ENCODE data around the gene MUC20. TPM values are rescaled to one million over a fixed set of nuclear protein-coding genes. Genes with fewer than 3 reads are reported as not detected.

The MUC20 gene
- total RNA-seq, 2 donors from 2014 or later, result 3.4 to 5.0 TPM

DNA sequence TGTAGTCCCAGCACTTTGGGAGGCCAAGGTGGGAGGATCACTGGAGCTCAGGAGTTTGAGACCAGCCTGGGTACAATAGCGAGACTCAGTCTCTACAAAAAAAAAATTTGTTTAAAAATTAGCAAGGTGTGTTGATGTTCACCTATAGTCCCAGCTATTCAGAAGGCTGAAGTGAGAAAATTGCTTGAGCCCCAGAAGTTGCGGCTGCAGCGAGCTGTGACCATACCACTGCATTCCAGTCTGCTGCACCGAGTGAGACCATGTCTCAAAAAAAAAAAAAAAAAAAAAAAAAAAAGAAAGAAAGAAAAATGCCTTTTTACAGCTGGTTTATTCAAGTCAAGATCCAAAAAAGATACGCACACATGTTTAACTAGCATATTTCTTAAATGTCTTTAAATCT is 17.0 kb upstream of the MUC20 start:
- Histone ChIP-seq H3K36me3 (peaks cover 6% of the 10 kb centered on the region), H3K4me3 (no peak overlapping the region), H3K9me3 (no peaks in the 10 kb centered on the region), H3K4me1 (no peaks in the 10 kb centered on the region), H3K27me3 (no peaks in the 10 kb centered on the region), H3K27ac (no peak overlapping the region)
- no peak for DNase-seq (ENCODE audit: low spot score)
- TF ChIP-seq, protein P1, sequence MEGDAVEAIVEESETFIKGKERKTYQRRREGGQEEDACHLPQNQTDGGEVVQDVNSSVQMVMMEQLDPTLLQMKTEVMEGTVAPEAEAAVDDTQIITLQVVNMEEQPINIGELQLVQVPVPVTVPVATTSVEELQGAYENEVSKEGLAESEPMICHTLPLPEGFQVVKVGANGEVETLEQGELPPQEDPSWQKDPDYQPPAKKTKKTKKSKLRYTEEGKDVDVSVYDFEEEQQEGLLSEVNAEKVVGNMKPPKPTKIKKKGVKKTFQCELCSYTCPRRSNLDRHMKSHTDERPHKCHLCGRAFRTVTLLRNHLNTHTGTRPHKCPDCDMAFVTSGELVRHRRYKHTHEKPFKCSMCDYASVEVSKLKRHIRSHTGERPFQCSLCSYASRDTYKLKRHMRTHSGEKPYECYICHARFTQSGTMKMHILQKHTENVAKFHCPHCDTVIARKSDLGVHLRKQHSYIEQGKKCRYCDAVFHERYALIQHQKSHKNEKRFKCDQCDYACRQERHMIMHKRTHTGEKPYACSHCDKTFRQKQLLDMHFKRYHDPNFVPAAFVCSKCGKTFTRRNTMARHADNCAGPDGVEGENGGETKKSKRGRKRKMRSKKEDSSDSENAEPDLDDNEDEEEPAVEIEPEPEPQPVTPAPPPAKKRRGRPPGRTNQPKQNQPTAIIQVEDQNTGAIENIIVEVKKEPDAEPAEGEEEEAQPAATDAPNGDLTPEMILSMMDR (IDR thresholded peaks at IDR 0.05), result no peak

DNA sequence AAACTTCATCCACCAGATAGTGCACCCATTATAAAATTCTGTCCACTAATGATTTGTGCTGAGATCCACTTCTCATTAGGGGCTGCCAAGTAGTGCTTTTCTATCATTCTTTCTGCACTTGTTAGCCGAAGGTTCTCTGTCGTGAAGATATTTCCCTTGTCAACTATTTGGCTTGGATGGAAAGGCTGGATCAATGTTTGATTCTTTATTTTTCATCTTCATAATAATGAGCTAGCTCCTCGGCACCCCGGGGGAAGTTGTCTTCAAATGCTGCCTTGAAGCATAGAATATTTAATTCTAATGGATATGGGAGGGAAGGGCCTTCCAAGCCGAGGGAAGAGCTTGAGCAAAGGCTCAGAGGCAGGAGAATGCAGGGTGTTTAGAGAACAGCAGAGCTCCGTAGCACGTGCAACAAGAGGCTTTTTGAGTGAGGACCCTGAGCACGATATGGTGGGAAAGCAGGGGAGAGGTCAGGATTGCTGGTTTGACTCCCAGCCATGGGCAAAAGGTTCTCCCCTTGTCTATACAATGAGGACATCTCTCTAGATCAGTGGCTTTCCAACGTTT is 16.3 kb upstream of the MUC20 start:
- Histone ChIP-seq H3K9me3 (no peaks in the 10 kb centered on the region), H3K36me3 (peaks cover 14% of the 10 kb centered on the region), H3K4me1 (no peaks in the 10 kb centered on the region), H3K27ac (no peak overlapping the region), H3K27me3 (no peaks in the 10 kb centered on the region), H3K4me3 (no peak overlapping the region)
- TF ChIP-seq, protein P1 (IDR thresholded peaks at IDR 0.05), result no peak
- no peak for DNase-seq (ENCODE audit: low spot score)

DNA sequence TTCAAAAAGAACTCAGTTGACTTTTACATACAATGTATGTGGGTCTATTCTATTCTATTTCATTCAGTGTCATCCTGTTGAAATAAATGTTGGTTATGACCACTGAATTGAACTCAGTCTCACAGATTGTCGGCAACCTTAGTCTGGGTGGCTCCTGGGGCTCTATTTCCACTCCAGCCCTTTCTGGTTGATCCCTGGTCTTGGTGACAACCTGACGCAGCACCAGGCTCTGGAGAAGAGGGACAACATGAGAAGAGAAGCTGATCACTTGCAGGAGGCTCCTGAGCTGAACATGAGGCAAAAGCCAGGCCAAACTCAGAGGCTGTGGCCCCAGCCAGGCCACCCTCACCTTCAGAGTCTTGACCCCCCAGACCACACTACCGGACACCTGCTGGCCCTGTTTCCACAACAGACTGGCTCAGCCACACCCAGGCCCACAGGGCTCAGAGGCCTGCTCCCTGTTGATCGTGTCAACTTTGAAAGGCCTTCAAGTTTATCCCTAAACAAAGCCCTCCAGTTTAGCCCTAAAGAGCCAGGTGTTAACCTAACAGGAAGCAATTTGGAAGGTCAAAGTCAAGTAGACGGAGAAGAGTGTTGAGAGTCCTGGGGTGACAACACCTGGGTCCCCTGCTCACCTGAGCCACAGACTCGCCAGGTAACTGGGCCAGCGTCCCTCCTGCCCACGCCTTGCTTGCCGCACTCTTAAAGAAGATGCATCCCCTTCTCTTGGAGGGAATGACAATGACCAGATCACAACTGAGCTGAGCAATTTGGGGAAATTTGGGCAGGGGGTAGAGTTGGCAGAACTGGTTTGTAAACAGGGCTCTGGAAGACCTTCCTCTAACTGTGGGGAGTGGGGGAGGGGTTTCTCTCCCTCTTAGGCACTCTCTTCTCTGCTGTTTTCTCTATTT is 15.4 kb upstream of the MUC20 start:
- no peaks in the 10 kb centered on the region for H3K4me1 ChIP-seq
- TF ChIP-seq, protein P1 (IDR thresholded peaks at IDR 0.05), result no peak
- no peak overlapping the region for H3K27ac ChIP-seq
- DNase-seq (ENCODE audit: low spot score), result no peak
- H3K36me3 ChIP-seq, result peaks cover 22% of the 10 kb centered on the region
- no peaks in the 10 kb centered on the region for H3K9me3 ChIP-seq
- no peak overlapping the region for H3K4me3 ChIP-seq
- H3K27me3 ChIP-seq, result no peaks in the 10 kb centered on the region

DNA sequence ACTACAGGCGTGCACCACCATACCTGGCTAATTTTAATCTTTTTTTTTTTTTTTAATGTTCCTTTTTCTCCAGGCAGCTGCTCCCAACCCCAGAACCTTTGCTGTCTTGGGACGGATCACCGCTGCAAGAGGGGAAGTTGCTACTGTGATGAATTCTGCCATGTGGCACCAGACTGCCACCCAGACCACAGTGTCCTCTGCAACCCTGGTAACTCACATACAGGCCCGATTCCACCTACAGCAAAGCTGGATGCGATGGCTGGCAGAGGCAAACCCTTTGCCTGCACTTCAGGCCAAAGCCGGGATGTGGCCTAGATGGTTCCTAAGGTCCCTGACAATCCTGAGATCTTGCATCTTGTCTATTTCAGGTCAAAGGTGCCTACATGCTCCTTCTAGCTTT is 12.7 kb upstream of the MUC20 start:
- Histone ChIP-seq H3K9me3 (no peaks in the 10 kb centered on the region), H3K4me1 (no peaks in the 10 kb centered on the region), H3K27me3 (no peaks in the 10 kb centered on the region), H3K36me3 (peaks cover 39% of the 10 kb centered on the region), H3K4me3 (no peak overlapping the region), H3K27ac (no peak overlapping the region)
- TF ChIP-seq, protein P1 (IDR thresholded peaks at IDR 0.05), result no peak
- DNase-seq (ENCODE audit: low spot score), result no peak

DNA sequence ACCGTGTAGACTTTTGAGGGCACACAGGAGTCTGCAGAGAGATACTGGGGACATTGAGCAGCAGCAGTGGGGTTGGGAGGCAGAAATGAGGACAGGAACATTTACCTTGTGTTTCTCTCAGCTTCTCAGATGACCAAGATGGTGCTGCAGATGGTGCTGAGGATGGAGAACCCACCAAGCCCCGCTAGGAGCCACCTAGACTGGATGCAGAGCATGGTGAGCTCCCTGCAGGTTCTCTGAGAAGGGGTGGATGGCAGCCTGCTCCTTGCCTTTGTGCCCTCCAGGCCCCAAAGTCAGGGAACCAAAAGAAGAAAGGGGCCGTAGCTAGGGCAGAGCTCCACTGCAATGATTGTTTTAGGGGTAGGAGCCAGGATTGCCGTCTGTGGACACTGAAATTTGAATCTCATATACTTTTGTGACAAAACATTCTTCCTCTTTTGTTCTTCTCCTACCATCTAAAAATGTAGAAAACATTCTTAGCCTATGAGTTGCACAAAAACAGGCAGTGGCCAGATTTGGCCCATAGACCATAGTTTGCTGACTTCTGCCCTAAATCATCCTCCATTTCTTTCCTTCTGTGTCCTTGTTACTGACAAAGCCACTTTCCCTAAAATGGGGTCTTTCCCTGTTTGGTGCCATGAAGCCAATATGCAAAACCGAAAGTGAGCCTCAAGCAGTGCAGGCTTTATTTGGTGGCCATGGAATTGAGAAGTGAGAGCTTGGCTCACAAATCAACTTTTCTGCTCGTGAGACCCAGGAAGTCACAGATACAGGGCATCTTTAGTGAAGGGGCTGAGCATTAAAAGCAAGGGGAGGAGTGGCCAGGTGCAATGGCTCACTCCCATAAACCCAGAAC is 11.9 kb upstream of the MUC20 start:
- Histone ChIP-seq H3K4me3 (no peak overlapping the region), H3K36me3 (peaks cover 39% of the 10 kb centered on the region), H3K9me3 (no peaks in the 10 kb centered on the region), H3K27me3 (no peaks in the 10 kb centered on the region), H3K4me1 (no peaks in the 10 kb centered on the region), H3K27ac (no peak overlapping the region)
- DNase-seq (ENCODE audit: low spot score), result no peak
- TF ChIP-seq, protein P1 (IDR thresholded peaks at IDR 0.05), result no peak

All from right atrium auricular region (tissue), 2 donors.